ENCODE results near the gene LPP.
"Not testable (repeated sequence)": the region's sequence is repeated elsewhere in the genome, so short reads cannot be mapped to it uniquely, and the experiment has no call there.

GRCh38 chr3:188427981-188428380 is 274.0 kb downstream of the LPP start:
- TF ChIP-seq CTCF, POLR2A, EP300 (IDR thresholded peaks at IDR 0.05): not testable (repeated sequence)

Measured in stomach (tissue), 4 donors.